Stimulated activated CD8-positive, alpha-beta memory T cell treated with anti-CD3 and anti-CD28 coated beads, Interleukin-7, amount 100 ng/mL, for 1 hour (primary cell): Measurements from ENCODE around the gene TP53I11.

Source experiments
- DNase-seq, 2 donors: peaks; one replicate each; pipeline ENCODE4 v3.0.0-alpha.2; 2020; ENCODE audit warnings: low read depth in 2 of 2

Gene TP53I11

GRCh38 chr11:44885919-44886789 lies 64.5 kb downstream of the TP53I11 start:
- DNase-seq: no peak

GRCh38 chr11:44885065-44885810 lies 65.4 kb downstream of the TP53I11 start:
- DNase-seq: no peak

DNA sequence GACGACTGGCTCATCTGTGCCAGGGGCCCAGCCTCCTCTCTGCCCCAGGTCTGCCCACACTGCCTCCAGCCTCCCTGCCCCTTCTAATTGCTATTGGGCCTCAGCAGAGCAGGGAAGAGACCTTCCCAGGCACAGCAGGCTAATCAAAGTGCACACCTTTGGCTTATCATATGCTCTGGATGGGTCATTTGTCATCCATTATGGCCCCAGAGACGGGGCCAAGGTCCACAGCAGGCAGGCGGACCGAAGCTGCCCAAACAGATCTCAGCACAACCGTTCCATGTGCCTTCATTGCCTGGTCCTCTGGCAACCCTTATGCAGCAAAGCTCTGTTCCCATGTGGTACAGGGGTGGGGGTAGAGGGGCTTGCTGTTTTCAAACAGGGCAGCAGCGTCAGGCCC lies 66.6 kb downstream of the TP53I11 start:
- DNase-seq: no peak

GRCh38 chr11:44883277-44883676 lies 67.4 kb downstream of the TP53I11 start:
- no peak for DNase-seq
